ENCODE data around the gene CCDC178. TPM values are rescaled to one million over a fixed set of nuclear protein-coding genes. Genes with fewer than 3 reads are reported as not detected.

CCDC178 gene
- total and polyA plus RNA-seq, 2 donors (not counting 3 experiments of a cell fraction or from before 2014, with no cell fraction given): 0.80 to 1.6 TPM

DNA sequence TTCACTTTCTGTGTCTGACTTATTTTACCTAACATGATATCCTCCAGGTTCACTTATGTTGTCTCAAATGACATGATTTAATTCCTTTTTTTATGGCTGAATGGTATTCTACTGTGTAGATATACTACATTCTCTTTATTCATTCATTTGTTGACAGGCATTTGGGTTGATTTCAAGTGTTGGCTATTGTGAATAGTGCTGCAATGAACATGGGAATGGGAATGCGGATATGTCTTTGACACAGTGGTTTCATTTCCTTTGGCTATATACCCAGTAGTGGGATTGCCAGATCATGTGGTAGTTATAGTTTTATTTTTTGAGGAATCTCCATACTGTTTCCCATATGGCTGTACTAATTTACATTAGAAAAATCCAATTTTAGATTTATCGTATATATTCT lies 472.3 kb downstream of the CCDC178 start:
- DNase-seq (ENCODE audit: low read depth, low spot score): no peak
- FAIRE-seq: no peak
- Histone ChIP-seq H2AFZ (ENCODE audit: low read depth, low read length) (no peak overlapping the region), H3K27me3 (ENCODE audit: control insufficient read depth in 2 of 2, insufficient read depth in 2 of 2, low read length in 2 of 2) (no peaks in the 10 kb centered on the region), H3K4me1 (ENCODE audit: control insufficient read depth, extremely low read depth, insufficient read depth, low read length) (no peaks in the 10 kb centered on the region), H3K9me3 (replicated peaks; ENCODE audit: control insufficient read depth, insufficient read depth, low read length) (no peaks in the 10 kb centered on the region), H3K27ac (ENCODE audit: insufficient read depth, low read depth, low read length) (no peak overlapping the region), H3K79me2 (ENCODE audit: control insufficient read depth, insufficient read depth, low read length) (no peaks in the 10 kb centered on the region), H3K4me3 (replicated peaks in 1 of 3; ENCODE audit: insufficient read depth in 1 of 3, low read depth in 1 of 3, low read length in 3 of 3) (no peak overlapping the region), H3K4me2 (ENCODE audit: insufficient read depth, low read length) (no peak overlapping the region), H3K9me1 (replicated peaks; ENCODE audit: control insufficient read depth, extremely low read depth, insufficient read depth, low read length) (no peaks in the 10 kb centered on the region), H3K36me3 (ENCODE audit: control insufficient read depth in 2 of 2, extremely low read depth in 1 of 2, insufficient read depth in 2 of 2, low read length in 2 of 2) (no peaks in the 10 kb centered on the region), H4K20me1 (replicated peaks; ENCODE audit: control insufficient read depth, extremely low read depth, insufficient read depth, low read length) (no peaks in the 10 kb centered on the region), H3K9ac (replicated peaks; ENCODE audit: extremely low read depth, insufficient read depth, low read length) (no peak overlapping the region)
- no TSS peak for BruUV-seq (replicated peaks)
- TF ChIP-seq, protein P1, sequence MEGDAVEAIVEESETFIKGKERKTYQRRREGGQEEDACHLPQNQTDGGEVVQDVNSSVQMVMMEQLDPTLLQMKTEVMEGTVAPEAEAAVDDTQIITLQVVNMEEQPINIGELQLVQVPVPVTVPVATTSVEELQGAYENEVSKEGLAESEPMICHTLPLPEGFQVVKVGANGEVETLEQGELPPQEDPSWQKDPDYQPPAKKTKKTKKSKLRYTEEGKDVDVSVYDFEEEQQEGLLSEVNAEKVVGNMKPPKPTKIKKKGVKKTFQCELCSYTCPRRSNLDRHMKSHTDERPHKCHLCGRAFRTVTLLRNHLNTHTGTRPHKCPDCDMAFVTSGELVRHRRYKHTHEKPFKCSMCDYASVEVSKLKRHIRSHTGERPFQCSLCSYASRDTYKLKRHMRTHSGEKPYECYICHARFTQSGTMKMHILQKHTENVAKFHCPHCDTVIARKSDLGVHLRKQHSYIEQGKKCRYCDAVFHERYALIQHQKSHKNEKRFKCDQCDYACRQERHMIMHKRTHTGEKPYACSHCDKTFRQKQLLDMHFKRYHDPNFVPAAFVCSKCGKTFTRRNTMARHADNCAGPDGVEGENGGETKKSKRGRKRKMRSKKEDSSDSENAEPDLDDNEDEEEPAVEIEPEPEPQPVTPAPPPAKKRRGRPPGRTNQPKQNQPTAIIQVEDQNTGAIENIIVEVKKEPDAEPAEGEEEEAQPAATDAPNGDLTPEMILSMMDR (IDR thresholded peaks at IDR 0.05; ENCODE audit: extremely low read depth in 1 of 2, insufficient read depth in 1 of 2, low read depth in 1 of 2, low read length in 2 of 2): no peak
- no peak for TF ChIP-seq FOS (IDR thresholded peaks at IDR 0.05; ENCODE audit: borderline replicate concordance, insufficient read depth, low read length)
- no peak for TF ChIP-seq MYC (IDR thresholded peaks at IDR 0.05; ENCODE audit: low read depth, low read length)
- no peak for TF ChIP-seq EZH2 (IDR thresholded peaks at IDR 0.05; ENCODE audit: borderline replicate concordance, low read depth, low read length, severe bottlenecking)
- dilution Hi-C loops (cut with MboI; ENCODE audit: extremely low pct_ligation_motif_present, low sequenced_read_pairs) (no loop called here), intact Hi-C loops (cut with micrococcal nuclease) (no loop called here)
- CTCF ChIA-PET: no interaction called here
- POLR2A ChIA-PET: no interaction called here

DNA sequence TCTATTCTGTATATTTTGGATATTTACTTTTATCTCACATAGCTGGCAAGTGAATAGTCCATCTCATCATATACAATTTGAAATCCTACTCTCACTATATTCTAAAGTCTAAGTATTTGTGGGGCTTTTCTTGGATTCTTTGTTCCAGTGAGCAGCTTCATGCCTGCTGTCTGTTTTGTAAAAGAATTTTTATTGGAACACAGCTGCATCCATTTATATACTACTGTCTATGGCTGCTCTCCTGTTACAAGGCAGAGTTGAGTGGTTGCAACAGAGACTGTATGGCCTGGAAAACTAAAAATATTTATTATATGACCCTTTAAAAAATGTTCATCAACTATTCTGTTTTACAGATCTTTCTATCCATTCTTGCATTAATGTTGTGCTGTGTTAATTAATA lies 474.4 kb downstream of the CCDC178 start:
- intact Hi-C loops (cut with micrococcal nuclease): no loop called here
- Histone ChIP-seq H3K4me1 (ENCODE audit: control insufficient read depth, extremely low read depth, insufficient read depth, low read length) (no peaks in the 10 kb centered on the region), H3K27me3 (ENCODE audit: control insufficient read depth in 2 of 2, insufficient read depth in 2 of 2, low read length in 2 of 2) (no peaks in the 10 kb centered on the region), H3K9ac (replicated peaks; ENCODE audit: extremely low read depth, insufficient read depth, low read length) (no peak overlapping the region), H3K9me3 (replicated peaks; ENCODE audit: control insufficient read depth, insufficient read depth, low read length) (no peaks in the 10 kb centered on the region), H3K36me3 (ENCODE audit: control insufficient read depth in 2 of 2, extremely low read depth in 1 of 2, insufficient read depth in 2 of 2, low read length in 2 of 2) (no peaks in the 10 kb centered on the region), H3K79me2 (ENCODE audit: control insufficient read depth, insufficient read depth, low read length) (no peaks in the 10 kb centered on the region), H2AFZ (ENCODE audit: low read depth, low read length) (no peak overlapping the region), H3K9me1 (replicated peaks; ENCODE audit: control insufficient read depth, extremely low read depth, insufficient read depth, low read length) (no peaks in the 10 kb centered on the region), H3K4me3 (replicated peaks in 1 of 3; ENCODE audit: insufficient read depth in 1 of 3, low read depth in 1 of 3, low read length in 3 of 3) (no peak overlapping the region), H3K4me2 (ENCODE audit: insufficient read depth, low read length) (no peak overlapping the region), H4K20me1 (replicated peaks; ENCODE audit: control insufficient read depth, extremely low read depth, insufficient read depth, low read length) (no peaks in the 10 kb centered on the region), H3K27ac (ENCODE audit: insufficient read depth, low read depth, low read length) (no peak overlapping the region)
- FAIRE-seq (no peak), DNase-seq (ENCODE audit: low read depth, low spot score) (no peak)
- TF ChIP-seq, protein P2, sequence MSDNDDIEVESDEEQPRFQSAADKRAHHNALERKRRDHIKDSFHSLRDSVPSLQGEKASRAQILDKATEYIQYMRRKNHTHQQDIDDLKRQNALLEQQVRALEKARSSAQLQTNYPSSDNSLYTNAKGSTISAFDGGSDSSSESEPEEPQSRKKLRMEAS (IDR thresholded peaks at IDR 0.05; ENCODE audit: insufficient read depth, insufficient read length): no peak
- TF ChIP-seq, protein P1 (IDR thresholded peaks at IDR 0.05; ENCODE audit: extremely low read depth in 1 of 2, insufficient read depth in 1 of 2, low read depth in 1 of 2, low read length in 2 of 2): no peak
- TF ChIP-seq EZH2 (IDR thresholded peaks at IDR 0.05; ENCODE audit: borderline replicate concordance, low read depth, low read length, severe bottlenecking) (no peak), FOS (IDR thresholded peaks at IDR 0.05; ENCODE audit: borderline replicate concordance, insufficient read depth, low read length) (no peak), GATA2 (IDR thresholded peaks at IDR 0.05; ENCODE audit: insufficient read depth, insufficient read length, low read depth, low read length) (no peak)
- dilution Hi-C loops (cut with MboI; ENCODE audit: extremely low pct_ligation_motif_present, low sequenced_read_pairs): no loop called here
- POLR2A ChIA-PET: no interaction called here
- CTCF ChIA-PET: interaction anchor here (0.6 to 1.0 kb wide), 2 partner anchors 12 to 266 kb away, joined by 3 read pairs; no protein-coding TSS in a partner anchor
- BruUV-seq (replicated peaks): no TSS peak
